ENCODE results near the gene RPLP1. TPM values are rescaled to one million over a fixed set of nuclear protein-coding genes. Genes with fewer than 3 reads are reported as not detected.

RPLP1 gene
- total and polyA plus RNA-seq, 11 donors: 487 to 1,852 (median 1,259) TPM

GRCh38 chr15:69490356-69491037, 37.9 kb downstream of the RPLP1 start:
- peak in 1 of 5 donors; percentile 31 for DNase-seq
- peak in 3 of 4 donors; percentile 24 to 70 (median 45) for ATAC-seq
- Histone ChIP-seq H3K4me1 (peaks cover 0 to 19% (median 0%) of the 10 kb centered on the region in 12 donors), H3K4me3 (no peak overlapping the region), H3K36me3 (no peaks in the 10 kb centered on the region), H3K9me3 (peaks cover 0 to 20% (median 0%) of the 10 kb centered on the region in 12 donors), H3K27ac (peak overlapping the region in 3 of 12 donors; percentile 23 to 31 (median 26)), H3K27me3 (no peaks in the 10 kb centered on the region)
- intact Hi-C loops (cut with DNase I): no loop called here
- TF ChIP-seq, protein P1, sequence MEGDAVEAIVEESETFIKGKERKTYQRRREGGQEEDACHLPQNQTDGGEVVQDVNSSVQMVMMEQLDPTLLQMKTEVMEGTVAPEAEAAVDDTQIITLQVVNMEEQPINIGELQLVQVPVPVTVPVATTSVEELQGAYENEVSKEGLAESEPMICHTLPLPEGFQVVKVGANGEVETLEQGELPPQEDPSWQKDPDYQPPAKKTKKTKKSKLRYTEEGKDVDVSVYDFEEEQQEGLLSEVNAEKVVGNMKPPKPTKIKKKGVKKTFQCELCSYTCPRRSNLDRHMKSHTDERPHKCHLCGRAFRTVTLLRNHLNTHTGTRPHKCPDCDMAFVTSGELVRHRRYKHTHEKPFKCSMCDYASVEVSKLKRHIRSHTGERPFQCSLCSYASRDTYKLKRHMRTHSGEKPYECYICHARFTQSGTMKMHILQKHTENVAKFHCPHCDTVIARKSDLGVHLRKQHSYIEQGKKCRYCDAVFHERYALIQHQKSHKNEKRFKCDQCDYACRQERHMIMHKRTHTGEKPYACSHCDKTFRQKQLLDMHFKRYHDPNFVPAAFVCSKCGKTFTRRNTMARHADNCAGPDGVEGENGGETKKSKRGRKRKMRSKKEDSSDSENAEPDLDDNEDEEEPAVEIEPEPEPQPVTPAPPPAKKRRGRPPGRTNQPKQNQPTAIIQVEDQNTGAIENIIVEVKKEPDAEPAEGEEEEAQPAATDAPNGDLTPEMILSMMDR (IDR thresholded peaks at IDR 0.05): no peak
- no peak for TF ChIP-seq POLR2A (IDR thresholded peaks at IDR 0.05)
- WGBS, 4 donors: 60 to 68% (median 64%) methylated on average over 11 of the region's 11 CpGs

- H3K4me1 ChIP-seq: peaks cover 0 to 19% (median 0%) of the 10 kb centered on the region in 12 donors
- H3K4me3 ChIP-seq: no peak overlapping the region
- intact Hi-C loops (cut with DNase I): no loop called here
- ATAC-seq (peak in 3 of 4 donors; percentile 22 to 81 (median 42)), DNase-seq (peak in 1 of 5 donors; percentile 55)
- H3K36me3 ChIP-seq: no peaks in the 10 kb centered on the region
- H3K27me3 ChIP-seq: no peaks in the 10 kb centered on the region
- H3K9me3 ChIP-seq: peaks cover 0 to 15% (median 0%) of the 10 kb centered on the region in 12 donors
- TF ChIP-seq POLR2A (IDR thresholded peaks at IDR 0.05): no peak
- TF ChIP-seq, protein P1 (IDR thresholded peaks at IDR 0.05): no peak
- H3K27ac ChIP-seq: peak overlapping the region in 2 of 12 donors; percentile 23 to 26
- 44 to 68% (median 61%) methylated on average over 3 of the region's 3 CpGs for WGBS, 4 donors
Observed at GRCh38 chr15:69491038-69491505, 38.5 kb downstream of the RPLP1 start.

DNA sequence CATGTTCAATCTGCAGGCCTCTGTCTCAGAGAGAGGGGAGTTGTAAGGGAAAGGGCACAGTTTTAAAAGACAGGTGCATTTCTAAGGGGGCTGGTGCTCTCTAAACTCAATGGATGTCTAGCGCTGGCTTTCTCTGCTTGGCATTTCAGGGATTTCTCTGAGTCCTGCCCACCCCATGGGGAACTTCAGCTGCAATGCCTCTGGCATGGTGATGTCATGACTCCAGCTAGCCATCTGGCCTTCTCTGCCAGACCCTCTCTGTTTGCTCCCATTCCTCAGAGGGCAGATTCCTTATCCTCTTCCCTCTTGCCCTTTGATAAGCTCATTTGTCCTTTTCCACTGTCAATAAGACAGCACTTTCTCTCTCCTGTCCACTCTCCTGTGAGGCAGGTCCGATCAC, 40.8 kb downstream of the RPLP1 start:
- intact Hi-C loops (cut with DNase I): no loop called here
- H3K36me3 ChIP-seq: no peaks in the 10 kb centered on the region
- 85 to 95% (median 91%) methylated on average over 2 of the region's 2 CpGs for WGBS, 4 donors
- TF ChIP-seq, protein P1 (IDR thresholded peaks at IDR 0.05): no peak
- no peak for TF ChIP-seq POLR2A (IDR thresholded peaks at IDR 0.05)
- no peak for ATAC-seq
- H3K27me3 ChIP-seq: no peaks in the 10 kb centered on the region
- peaks cover 0 to 15% (median 0%) of the 10 kb centered on the region in 12 donors for H3K9me3 ChIP-seq
- H3K4me3 ChIP-seq: no peak overlapping the region
- no peak for DNase-seq
- peaks cover 0 to 19% (median 0%) of the 10 kb centered on the region in 12 donors for H3K4me1 ChIP-seq
- peak overlapping the region in 1 of 12 donors; percentile 14 for H3K27ac ChIP-seq

GRCh38 chr15:69496001-69496400, 43.4 kb downstream of the RPLP1 start:
- no peaks in the 10 kb centered on the region for H3K36me3 ChIP-seq
- WGBS, 4 donors: 17 to 32% (median 21%) methylated on average over 2 of the region's 2 CpGs
- H3K27me3 ChIP-seq: no peaks in the 10 kb centered on the region
- peaks cover 0 to 17% (median 5%) of the 10 kb centered on the region in 12 donors for H3K4me1 ChIP-seq
- H3K4me3 ChIP-seq: no peak overlapping the region
- TF ChIP-seq, protein P1 (IDR thresholded peaks at IDR 0.05): no peak
- no peak for TF ChIP-seq POLR2A (IDR thresholded peaks at IDR 0.05)
- intact Hi-C loops (cut with DNase I): no loop called here
- ATAC-seq: no peak
- peaks cover 0 to 15% (median 0%) of the 10 kb centered on the region in 12 donors for H3K9me3 ChIP-seq
- DNase-seq: no peak
- no peak overlapping the region for H3K27ac ChIP-seq

Data from heart left ventricle (tissue), 16 donors.